Measurements from ENCODE around the gene PHF21B. TPM values are rescaled to one million over a fixed set of nuclear protein-coding genes. Genes with fewer than 3 reads are reported as not detected.

The PHF21B gene
- total and polyA plus RNA-seq, 2 experiments from 2014 or later: 20.6 to 149 TPM

- Histone ChIP-seq H3K4me2 (peak overlapping the region; percentile 79), H3K27me3 (ENCODE audit: insufficient read depth) (no peaks in the 10 kb centered on the region), H3K36me3 (ENCODE audit: insufficient read depth) (peaks cover 10% of the 10 kb centered on the region), H3K27ac (ENCODE audit: low read depth) (peak overlapping the region; percentile 91), H3F3A (replicated peaks; ENCODE audit: low read depth) (0 out of 2 replicates have a peak, but pooled peaks cover 16% of the 10 kb centered on the region), H3K79me2 (replicated peaks; ENCODE audit: insufficient read depth) (peaks cover 71% of the 10 kb centered on the region), H3K4me1 (ENCODE audit: insufficient read depth) (peaks cover 54% of the 10 kb centered on the region), H4K20me1 (replicated peaks; ENCODE audit: insufficient read depth) (peaks cover 38% of the 10 kb centered on the region), H3K9me2 (ENCODE audit: insufficient read depth) (no peaks in the 10 kb centered on the region), H3K4me3 (peak overlapping the region; percentile 63), H2AFZ (no peak overlapping the region)
- peaks cover 57% of the 10 kb centered on the region for H3K4me1 Mint-ChIP-seq
- TF ChIP-seq ZNF331 (CRISPR knock-in tag; IDR thresholded peaks at IDR 0.05; ENCODE audit: low read depth): no peak
- TF ChIP-seq CTCF (conservative IDR thresholded peaks at IDR 0.05; ENCODE audit: low read depth in 2 of 2): no peak
- TF ChIP-seq NANOG (IDR thresholded peaks at IDR 0.05; ENCODE audit: borderline replicate concordance): peak; percentile 44; the same call in 1 of the 2 replicates
- no peaks in the 10 kb centered on the region for H3K9me3 Mint-ChIP-seq
- H3K4me3 Mint-ChIP-seq: peak overlapping the region; percentile 91
- H3K36me3 Mint-ChIP-seq (ENCODE audit: low read depth): peaks cover 57% of the 10 kb centered on the region
- H3K27ac Mint-ChIP-seq: peak overlapping the region; percentile 95
- ATAC-seq (no peak), DNase-seq (ENCODE audit: low spot score) (peak; percentile 28)
- H3K27me3 Mint-ChIP-seq (ENCODE audit: insufficient read depth, low read depth, poor library complexity): peaks cover 21% of the 10 kb centered on the region
Observed at GRCh38 chr22:45006111-45006963, 3.5 kb downstream of the PHF21B start.

- H3K9me2 ChIP-seq (ENCODE audit: insufficient read depth): no peaks in the 10 kb centered on the region
- no peak overlapping the region for H3K4me3 ChIP-seq
- no peak for ATAC-seq
- no peak overlapping the region; the same call in 2 of the 3 replicates for H3K4me3 Mint-ChIP-seq
- no peak overlapping the region for H3K27ac ChIP-seq (ENCODE audit: low read depth)
- peaks cover 100% of the 10 kb centered on the region for H3K79me2 ChIP-seq (replicated peaks; ENCODE audit: insufficient read depth)
- H3K9me3 Mint-ChIP-seq: no peaks in the 10 kb centered on the region
- H3K36me3 Mint-ChIP-seq (ENCODE audit: low read depth): peaks cover 91% of the 10 kb centered on the region
- peak overlapping the region; percentile 70; the same call in 1 of the 2 replicates for H3K27ac Mint-ChIP-seq
- H3K27me3 Mint-ChIP-seq (ENCODE audit: insufficient read depth, low read depth, poor library complexity): peaks cover 24% of the 10 kb centered on the region
- peaks cover 93% of the 10 kb centered on the region for H3K4me1 Mint-ChIP-seq
- peaks cover 82% of the 10 kb centered on the region for H4K20me1 ChIP-seq (replicated peaks; ENCODE audit: insufficient read depth)
- H3K27me3 ChIP-seq (ENCODE audit: insufficient read depth): no peaks in the 10 kb centered on the region
- H3K36me3 ChIP-seq (ENCODE audit: insufficient read depth): peaks cover 30% of the 10 kb centered on the region
- no peak overlapping the region for H2AFZ ChIP-seq
- H3K4me2 ChIP-seq: no peak overlapping the region
- DNase-seq (ENCODE audit: low spot score): no peak
- peaks cover 21% of the 10 kb centered on the region for H3F3A ChIP-seq (replicated peaks; ENCODE audit: low read depth)
- H3K4me1 ChIP-seq (ENCODE audit: insufficient read depth): peaks cover 89% of the 10 kb centered on the region
- TF ChIP-seq CTCF (conservative IDR thresholded peaks at IDR 0.05; ENCODE audit: low read depth in 2 of 2) (no peak), ZNF462 (CRISPR knock-in tag; IDR thresholded peaks at IDR 0.05) (no peak), NANOG (IDR thresholded peaks at IDR 0.05; ENCODE audit: borderline replicate concordance) (no peak), STAT1 (IDR thresholded peaks at IDR 0.05; ENCODE audit: unreplicated experiment) (no peak), EZH2 (IDR thresholded peaks at IDR 0.05; ENCODE audit: low read depth, unreplicated experiment) (no peak), ZNF114 (CRISPR knock-in tag; IDR thresholded peaks at IDR 0.05) (no peak), ETS1 (IDR thresholded peaks at IDR 0.05) (no peak)
Observed at GRCh38 chr22:45001653-45002052, 8.2 kb downstream of the PHF21B start.
